Stimulated activated CD4-positive, alpha-beta T cell treated with anti-CD3 and anti-CD28 coated beads, Interleukin-4, amount 100 ng/mL, for 4 hours (primary cell): ENCODE measurements around the gene RAMP3.
"Not testable (repeated sequence)": the region's sequence is repeated elsewhere in the genome, so short reads cannot be mapped to it uniquely, and the experiment has no call there.

Experiments
- DNase-seq, 2 experiments: peaks; one replicate each; pipeline ENCODE4 v3.0.0-alpha.2; 2020

The RAMP3 gene

GRCh38 chr7:45132708-45133320, 24.8 kb upstream of the RAMP3 start:
- DNase-seq, result no peak

DNA sequence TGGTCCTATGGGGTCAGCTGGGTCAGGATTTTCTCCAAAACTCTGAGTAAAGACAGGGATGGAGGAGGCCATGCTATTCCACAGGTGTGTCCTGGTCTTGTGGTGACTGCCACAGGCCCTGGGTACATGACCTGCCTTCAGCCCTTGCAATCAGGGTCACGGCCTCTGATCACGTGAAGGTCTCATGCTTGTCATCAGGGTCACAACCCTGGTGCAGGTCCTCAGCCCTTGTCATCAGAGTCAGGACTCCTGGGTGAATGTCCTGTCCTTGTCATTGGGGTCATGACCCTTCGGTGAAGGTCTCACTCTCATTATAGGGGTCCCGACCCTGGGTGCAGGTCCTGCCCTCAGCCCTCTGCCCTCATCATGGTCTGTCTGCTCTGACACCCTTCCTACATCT, 24.2 kb upstream of the RAMP3 start:
- no peak for DNase-seq

GRCh38 chr7:45133877-45134276, 23.7 kb upstream of the RAMP3 start:
- no peak for DNase-seq

GRCh38 chr7:45136106-45137060, 21.2 kb upstream of the RAMP3 start:
- peak; percentile 43 to 61 for DNase-seq

GRCh38 chr7:45138433-45139267, 18.9 kb upstream of the RAMP3 start:
- DNase-seq, result no peak

DNA sequence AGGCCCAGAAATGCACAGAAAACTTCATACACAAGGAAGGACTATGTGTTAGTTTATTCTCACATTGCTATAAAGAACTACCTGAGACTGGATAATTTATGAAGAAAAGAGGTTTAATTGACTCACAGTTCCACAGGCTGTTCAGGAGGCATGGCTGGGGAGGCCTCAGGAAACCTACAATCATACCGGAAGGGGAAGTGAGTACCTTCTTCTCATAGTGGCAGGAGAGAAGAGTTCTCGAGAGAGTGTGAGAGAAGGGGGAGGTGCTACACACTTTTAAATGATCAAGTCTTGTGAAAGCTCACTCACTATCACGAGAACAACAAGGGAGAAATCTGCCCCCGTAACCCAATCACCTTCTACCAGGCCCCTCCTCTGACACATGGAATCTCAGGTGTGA, 16.8 kb upstream of the RAMP3 start:
- DNase-seq, result no peak

DNA sequence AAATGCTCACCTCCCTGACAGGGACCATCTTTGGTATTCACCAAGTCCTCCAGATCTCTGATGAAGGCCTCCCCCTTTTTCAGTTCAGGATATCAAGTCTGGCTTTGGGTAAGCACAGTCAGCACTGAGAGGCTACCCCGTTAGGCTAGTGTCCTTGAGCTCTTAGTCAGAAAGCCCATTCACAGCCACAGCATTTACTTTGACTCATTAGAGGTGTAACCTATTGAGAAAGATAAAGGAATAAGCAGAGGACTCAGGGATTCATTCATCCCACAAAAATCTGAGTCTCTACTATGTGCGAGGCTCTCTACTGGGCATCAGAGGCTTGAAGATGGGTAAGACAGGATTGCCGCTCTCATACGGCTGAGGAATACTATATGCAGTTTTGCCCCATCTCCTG, 14.0 kb upstream of the RAMP3 start:
- no peak for DNase-seq

DNA sequence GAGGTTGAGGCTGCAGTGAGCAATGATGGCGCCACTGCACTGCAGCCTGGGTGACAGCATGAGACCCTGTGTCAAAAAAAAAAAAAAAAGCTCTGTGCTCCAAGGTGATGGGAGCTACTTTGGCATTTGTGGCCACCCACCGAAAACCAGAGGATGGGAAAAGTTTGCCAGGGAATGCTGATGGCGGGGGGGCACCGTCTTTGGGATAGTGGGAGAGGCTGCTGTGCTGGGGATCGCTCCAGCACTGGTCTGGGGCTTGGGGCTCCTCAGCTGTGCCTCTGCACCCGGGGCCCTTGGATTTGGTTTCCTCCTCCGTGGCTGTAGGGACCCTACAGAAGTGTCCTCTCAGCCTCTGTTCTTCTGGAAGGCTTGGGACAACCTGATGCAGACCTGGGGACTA, 11.7 kb upstream of the RAMP3 start:
- no peak for DNase-seq

DNA sequence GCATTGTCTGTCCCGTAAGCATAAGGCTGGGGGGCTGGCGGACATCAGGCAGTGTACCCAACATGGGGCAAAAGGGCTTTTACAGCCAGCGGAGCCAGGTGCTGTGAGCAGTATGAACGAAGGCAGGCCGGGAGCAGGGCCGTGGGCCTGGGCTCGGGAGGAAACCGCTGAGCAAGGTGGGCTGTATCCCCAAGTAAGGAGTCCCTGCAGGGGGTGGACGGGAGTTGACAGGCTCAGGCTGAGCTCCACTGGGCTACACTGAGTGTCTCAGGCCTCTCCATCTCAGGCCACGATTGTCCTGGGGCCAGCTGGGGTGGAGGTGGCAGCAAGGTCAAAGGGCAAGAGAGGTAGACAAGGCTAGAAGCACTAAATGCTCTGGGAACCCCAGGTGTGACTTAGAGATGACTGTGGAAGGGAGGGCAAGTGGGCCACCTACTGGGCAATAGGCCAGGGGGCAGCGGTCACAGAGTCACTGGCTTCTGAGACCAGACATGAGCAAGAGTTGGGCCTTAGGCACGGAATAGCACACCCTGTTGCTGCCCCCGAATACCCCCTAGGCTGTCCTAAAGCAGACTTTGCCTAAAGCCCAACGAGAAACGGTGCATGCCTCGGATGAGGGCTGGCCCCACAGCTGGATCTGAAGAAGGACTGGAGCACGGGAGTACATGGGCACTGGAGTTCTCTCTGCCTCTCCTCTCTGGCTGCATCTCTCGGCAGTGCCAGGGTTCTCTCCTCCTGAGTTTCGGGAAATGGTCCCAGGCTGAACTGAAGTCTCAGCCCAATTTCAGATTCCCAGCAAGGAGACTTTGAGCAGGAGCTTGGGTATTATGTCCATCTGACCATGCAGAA, 10.8 kb upstream of the RAMP3 start:
- DNase-seq, result no peak

DNA sequence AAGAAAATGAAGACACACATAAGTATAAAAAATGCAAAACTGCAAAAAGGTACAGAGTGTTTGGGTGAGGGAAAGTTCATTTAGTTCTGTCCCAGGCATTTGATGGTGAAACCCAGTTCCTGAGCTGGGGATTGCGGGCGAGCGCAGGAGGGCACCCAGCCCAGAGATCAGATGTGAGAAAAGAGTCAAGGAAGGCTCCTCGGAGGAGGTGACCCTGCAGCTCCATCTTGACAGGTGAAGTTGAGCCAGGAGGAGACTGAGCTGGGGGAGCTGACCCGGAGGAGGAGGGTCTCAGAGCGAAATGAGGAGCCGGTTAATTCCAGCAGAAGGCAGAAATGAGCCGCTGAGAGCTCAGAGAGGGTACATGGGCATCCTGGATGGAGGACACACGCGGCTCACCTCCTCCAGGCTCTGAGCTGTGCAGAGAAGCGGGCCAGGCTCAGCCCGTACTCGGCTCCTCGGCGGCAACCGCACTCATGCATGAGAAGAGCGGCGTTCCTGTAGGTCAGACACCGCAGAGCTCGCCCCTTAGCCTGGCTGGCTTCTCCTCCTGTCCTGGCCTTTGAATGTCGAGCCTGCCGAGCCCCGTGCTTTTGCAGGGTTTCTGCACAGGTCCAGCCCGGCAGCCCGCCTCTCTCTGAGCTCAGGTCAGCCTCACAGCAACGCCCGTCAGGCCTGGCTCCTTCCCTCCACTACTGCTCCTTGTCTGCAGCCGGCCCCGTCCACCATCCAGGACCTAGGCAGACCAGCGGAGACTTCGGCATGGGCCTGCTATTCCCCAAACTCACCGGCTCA, 9.5 kb upstream of the RAMP3 start:
- DNase-seq, result no peak

- DNase-seq, result no peak
Observed at GRCh38 chr7:45148653-45148973, 9.0 kb upstream of the RAMP3 start.

DNA sequence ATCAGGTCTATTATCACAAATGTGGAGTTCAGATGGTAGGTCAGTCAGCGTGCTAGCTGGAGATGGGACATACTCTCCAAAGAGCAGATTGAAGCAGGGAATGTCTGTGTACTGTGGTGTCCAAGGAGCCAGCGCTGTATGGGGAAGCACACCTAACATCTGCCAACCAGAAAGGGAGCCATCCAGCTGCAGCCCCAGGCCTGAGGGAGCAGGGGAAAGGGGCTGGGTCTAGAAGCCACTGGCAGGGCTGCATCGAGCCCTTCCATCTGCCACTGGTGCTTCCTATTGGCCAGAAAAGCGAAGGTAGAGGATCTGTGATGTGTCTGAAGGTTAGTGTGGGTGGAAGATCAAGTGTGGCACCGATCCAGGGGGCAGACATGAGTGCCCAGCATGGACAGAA, 8.0 kb upstream of the RAMP3 start:
- DNase-seq, result no peak

DNA sequence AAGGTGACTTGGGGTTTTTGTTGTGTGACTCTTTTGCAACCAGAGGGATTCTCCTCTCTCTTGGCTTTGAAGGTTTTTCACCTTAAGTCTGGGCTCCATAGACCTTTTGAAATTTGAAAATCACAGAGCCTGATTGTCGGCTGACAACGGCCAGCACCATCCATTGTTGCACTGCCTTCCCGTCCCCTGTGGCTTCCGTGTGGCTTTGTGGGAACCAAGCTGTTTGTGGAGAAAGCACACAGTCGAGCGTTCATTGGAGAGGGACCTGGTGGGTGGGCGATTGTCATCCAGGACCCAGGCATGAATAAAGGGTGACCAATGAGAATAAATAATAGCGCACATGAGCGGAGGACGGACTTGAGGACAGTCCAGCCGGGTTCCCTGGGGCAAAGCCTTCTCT, 7.4 kb upstream of the RAMP3 start:
- no peak for DNase-seq

DNA sequence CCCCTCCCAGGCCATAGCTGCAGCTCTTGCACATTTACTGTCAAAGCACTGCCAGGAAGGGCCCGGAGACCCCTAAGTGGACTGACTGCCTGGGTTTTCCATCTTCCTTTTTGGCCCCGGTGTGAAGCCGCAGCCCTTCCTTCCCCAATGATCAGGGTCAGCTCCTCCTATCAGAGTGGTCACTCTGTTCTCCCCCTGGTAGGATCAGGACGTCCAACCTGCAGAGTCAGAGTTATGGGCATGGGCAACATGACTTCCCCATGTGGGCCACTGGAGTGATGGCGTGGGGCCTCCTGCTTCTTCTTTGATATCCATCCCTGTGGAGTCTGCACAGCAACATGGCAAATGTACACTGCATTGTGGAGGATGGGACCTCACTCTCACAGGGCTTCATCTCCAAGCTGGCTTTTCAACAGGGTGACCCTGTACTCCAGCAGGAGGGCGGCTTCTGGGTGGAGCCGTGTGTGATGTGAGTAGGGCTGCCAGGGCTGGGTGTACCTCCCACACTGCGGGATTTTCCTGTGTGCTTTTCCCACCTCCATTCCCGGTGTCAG, 6.4 kb upstream of the RAMP3 start:
- no peak for DNase-seq

DNA sequence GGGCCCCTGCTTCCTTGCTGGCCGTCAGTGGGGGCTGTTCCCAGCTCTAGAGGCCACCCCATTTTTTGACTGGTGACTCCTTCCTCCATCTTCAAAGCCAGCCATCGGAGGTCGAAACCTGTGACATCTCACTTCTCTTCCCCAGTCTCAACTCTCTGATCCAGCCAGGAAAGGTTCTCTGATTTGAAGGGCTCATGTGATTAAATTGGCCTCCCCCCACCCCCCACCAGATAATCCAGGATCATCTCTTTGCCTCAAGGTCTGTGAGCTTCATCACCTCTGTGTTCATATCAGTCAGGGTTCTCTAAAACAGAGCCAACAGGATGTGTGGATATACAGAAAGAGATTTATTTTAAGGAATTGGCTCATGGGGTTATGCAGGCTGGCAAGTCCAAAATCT, 5.6 kb upstream of the RAMP3 start:
- no peak for DNase-seq

DNA sequence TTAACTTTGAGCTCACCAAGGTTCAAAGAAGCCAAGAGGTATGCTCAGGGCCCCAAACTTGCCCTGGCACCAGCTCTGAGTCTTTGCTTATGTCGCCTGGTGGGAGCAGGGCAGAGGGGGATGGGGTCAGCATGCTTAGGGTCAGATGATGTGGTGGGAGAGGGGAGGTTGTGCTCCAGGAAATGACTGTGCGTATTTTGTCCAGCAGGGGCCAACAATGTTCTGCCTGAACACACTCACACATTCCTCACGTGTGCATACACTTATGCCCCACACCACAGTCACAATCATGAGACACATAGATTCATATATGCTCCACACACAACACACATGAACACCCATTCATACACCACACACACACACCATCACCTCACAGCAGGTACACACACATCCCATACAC, 4.4 kb upstream of the RAMP3 start:
- DNase-seq, result no peak

GRCh38 chr7:45153861-45154260, 3.7 kb upstream of the RAMP3 start:
- not testable (repeated sequence) for DNase-seq

DNA sequence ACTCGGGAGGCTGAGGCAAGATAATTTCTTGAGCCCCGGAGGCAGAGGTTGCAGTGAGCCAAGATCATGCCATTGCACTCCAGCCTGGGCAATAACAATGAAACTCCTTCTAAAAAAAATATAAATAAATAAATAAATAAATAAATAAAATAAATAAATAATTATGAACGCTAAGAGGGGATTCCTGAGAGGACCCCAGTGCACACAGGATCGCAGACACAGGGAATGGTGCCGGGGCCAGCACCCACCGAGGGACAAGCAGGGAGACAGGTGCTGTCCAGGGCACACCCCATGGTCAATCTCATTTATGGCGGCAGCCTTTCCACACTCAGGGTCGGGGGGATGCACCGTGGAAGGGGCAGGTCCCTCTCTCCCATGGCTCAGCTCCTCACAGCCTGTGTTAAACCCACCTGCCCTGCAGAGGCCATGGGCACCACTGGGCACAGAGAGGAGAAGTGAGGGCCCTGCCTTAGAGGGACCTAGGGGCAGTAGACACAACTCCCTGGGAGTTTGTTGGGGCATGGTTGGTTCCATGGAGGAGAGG, 2.2 kb upstream of the RAMP3 start:
- DNase-seq, result no peak

DNA sequence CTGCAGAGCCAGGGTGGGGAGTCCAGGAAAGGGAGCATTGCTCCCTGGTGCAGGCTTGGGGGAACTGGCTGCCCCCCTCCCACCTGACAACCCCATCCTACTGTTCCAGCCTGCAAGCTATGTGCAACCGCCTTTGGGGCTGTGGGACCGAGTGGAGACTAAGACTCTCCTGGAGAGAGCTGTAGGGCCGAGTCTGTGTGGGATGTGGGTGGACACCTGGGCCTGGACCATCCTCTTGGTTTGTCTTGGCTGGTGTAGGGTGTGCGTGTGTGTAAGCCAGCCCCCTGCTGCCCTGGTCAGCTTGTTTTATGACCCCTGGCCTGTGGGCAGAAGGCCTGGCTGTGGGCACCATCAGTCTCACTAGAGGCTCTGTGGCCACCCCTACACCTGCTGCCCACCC, 1.6 kb upstream of the RAMP3 start:
- DNase-seq, result no peak

DNA sequence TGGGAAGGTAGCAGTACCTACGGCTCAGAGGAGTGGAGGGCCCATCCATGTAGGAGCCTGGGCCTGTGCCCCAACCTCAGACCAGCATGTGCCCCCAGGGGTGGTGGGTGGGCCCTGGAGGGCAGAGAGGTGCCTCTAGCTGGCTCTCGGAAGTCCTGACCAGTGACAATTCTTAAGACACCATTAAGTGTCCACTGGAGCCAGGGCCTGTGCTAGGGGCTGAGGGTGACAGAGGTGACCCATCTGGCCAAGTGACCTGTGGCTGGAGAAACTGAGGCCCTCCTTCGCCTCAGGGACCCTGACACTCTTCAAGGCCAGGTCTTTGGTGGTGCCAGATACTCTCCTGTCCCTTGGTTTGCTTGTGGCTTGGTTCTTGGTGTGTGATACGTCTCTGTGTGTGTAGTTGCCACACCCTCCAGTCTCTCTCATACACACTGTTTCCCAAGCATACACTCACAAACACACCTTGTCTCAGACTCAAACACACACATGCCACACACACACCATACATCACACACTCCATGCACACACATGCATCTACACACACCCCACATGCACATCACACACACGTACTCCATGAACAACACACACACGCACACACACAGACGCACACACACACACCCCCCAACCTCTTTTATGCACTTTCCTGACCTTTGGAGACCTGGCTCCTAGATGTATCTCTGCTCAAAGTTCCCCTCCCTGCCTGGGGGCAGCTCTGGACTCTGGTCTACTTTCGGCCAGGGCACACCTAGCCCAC, 897 bp upstream of the RAMP3 start:
- DNase-seq, result no peak

DNA sequence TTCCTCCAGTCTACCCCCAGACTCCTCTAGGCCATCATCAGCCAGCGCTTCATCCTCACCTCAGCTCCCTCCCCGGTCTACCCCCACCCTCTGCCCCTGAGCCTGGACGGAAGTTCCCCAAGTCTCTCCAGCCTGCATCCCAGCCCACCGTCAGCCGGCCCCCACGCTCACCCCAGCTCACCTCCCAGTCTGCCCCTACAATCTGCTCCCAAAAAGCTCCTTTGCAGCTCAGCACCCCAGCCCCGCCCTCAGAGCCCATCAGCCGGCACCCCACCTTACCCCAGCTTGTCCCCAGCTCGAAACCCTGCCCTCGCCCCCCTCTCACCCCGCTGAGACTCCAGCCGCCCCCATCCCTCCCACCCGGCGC, 322 bp upstream of the RAMP3 start:
- DNase-seq, result no peak
